GM18870 (cell line): Measurements from ENCODE around the gene AQR.
"Not testable (repeated sequence)": the region's sequence is repeated elsewhere in the genome, so short reads cannot be mapped to it uniquely, and the experiment has no call there.

ENCODE experiments used
- ATAC-seq: cut with Tn5 transposase; IDR thresholded peaks from one replicate; pipeline ENCODE4 v1.9.1; 2021; ENCODE audit warnings: moderate library complexity; ENCODE audit not compliant: unreplicated experiment

AQR gene

GRCh38 chr15:34818526-34818925 lies 151.0 kb downstream of the AQR start:
- ATAC-seq, result no peak

- ATAC-seq, result no peak
Measured at GRCh38 chr15:34815836-34816235, 153.7 kb downstream of the AQR start.

GRCh38 chr15:34813446-34814190 lies 155.9 kb downstream of the AQR start:
- no peak for ATAC-seq

- not testable (repeated sequence) for ATAC-seq
Measured at GRCh38 chr15:34812868-34813365, 156.6 kb downstream of the AQR start.

- ATAC-seq, result no peak
Measured at GRCh38 chr15:34812369-34812768, 157.2 kb downstream of the AQR start.

GRCh38 chr15:34810443-34811129 lies 159.0 kb downstream of the AQR start:
- no peak for ATAC-seq

GRCh38 chr15:34809186-34809585 lies 160.4 kb downstream of the AQR start:
- no peak for ATAC-seq

- ATAC-seq, result no peak
Measured at GRCh38 chr15:34808016-34808415, 161.5 kb downstream of the AQR start.

GRCh38 chr15:34807241-34807640 lies 162.3 kb downstream of the AQR start:
- not testable (repeated sequence) for ATAC-seq

GRCh38 chr15:34804776-34805175 lies 164.8 kb downstream of the AQR start:
- no peak for ATAC-seq

- ATAC-seq, result no peak
Measured at GRCh38 chr15:34804113-34804512, 165.4 kb downstream of the AQR start.

- ATAC-seq, result no peak
Measured at GRCh38 chr15:34802803-34803750, 166.5 kb downstream of the AQR start.

GRCh38 chr15:34802371-34802770 lies 167.2 kb downstream of the AQR start:
- no peak for ATAC-seq
